DND-41 (cell line): ENCODE results near the gene CKLF.
A peak's percentile ranks its signal among the peaks of the same experiment; 100 is the strongest.

Source experiments
- ATAC-seq: fragments of 200-7000 bp; cut with Tn5 transposase; 3 replicates; pipeline ENCODE4 v1.9.1; 2021; ENCODE audit warnings: low read depth; ENCODE audit not compliant: insufficient read depth
- DNase-seq: peaks from one replicate; pipeline ENCODE4 v3.0.0-alpha.2; 2020
- H2AFZ ChIP-seq: 2 replicates; pipeline ENCODE4 v1.6.0; 2012; ENCODE audit warnings: low read depth, low read length
- H3K27ac ChIP-seq: 2 replicates; pipeline ENCODE4 v1.5.1; 2012; ENCODE audit warnings: low read length, inconsistent platforms
- H3K27me3 ChIP-seq: fragments of 200-600 bp; sonication (generic); 2 replicates; pipeline ENCODE4 v1.6.0; 2012; ENCODE audit warnings: low read length, mild to moderate bottlenecking, inconsistent platforms; ENCODE audit not compliant: insufficient read depth, poor library complexity
- H3K36me3 ChIP-seq: 2 replicates; pipeline ENCODE4 v1.5.1; 2012; ENCODE audit warnings: low read length, inconsistent platforms; ENCODE audit not compliant: insufficient read depth
- H3K4me1 ChIP-seq: 2 replicates; pipeline ENCODE4 v1.5.1; 2012; ENCODE audit warnings: mild to moderate bottlenecking, low read length; ENCODE audit not compliant: insufficient read depth
- H3K4me2 ChIP-seq: 2 replicates; pipeline ENCODE4 v1.6.0; 2012; ENCODE audit warnings: mild to moderate bottlenecking, moderate library complexity, low read length, inconsistent platforms; ENCODE audit not compliant: insufficient read depth
- H3K4me3 ChIP-seq, 2 experiments: fragments of 200-600 bp in 1 of 2; shearing (Covaris generic) in 1 of 2; 2 replicates each; pipeline ENCODE4 v1.5.1; 2012 to 2016; ENCODE audit warnings: inconsistent platforms in 2 of 2, low read length in 2 of 2, mild to moderate bottlenecking in 2 of 2, low read depth in 1 of 2, moderate library complexity in 1 of 2
- H3K79me2 ChIP-seq: 2 replicates; pipeline ENCODE4 v1.6.0; 2012; ENCODE audit warnings: low read length, inconsistent platforms; ENCODE audit not compliant: insufficient read depth
- H3K9ac ChIP-seq: 2 replicates; pipeline ENCODE4 v1.6.0; 2012; ENCODE audit warnings: low read depth, mild to moderate bottlenecking, inconsistent platforms, low read length, moderate library complexity
- H3K9me3 ChIP-seq: 2 replicates; pipeline ENCODE4 v1.5.1; 2012; ENCODE audit warnings: low read length, moderate library complexity, mild to moderate bottlenecking, inconsistent platforms; ENCODE audit not compliant: insufficient read depth, severe bottlenecking
- H4K20me1 ChIP-seq: 2 replicates; pipeline ENCODE4 v1.6.0; 2012; ENCODE audit warnings: low read length; ENCODE audit not compliant: insufficient read depth
- EZH2 ChIP-seq: IDR thresholded peaks from 3 replicates; pipeline ENCODE4 v1.6.1; 2012; ENCODE audit warnings: borderline replicate concordance, low read depth, mild to moderate bottlenecking, moderate library complexity, low read length, inconsistent platforms; ENCODE audit not compliant: severe bottlenecking
- TF ChIP-seq, protein P1 (sequence below): IDR thresholded peaks from 2 replicates; pipeline ENCODE4 v1.5.1; 2012; ENCODE audit warnings: borderline replicate concordance, low read length, moderate library complexity, mild to moderate bottlenecking; ENCODE audit not compliant: poor library complexity, severe bottlenecking; ENCODE audit errors: extremely low read depth

The CKLF gene

DNA sequence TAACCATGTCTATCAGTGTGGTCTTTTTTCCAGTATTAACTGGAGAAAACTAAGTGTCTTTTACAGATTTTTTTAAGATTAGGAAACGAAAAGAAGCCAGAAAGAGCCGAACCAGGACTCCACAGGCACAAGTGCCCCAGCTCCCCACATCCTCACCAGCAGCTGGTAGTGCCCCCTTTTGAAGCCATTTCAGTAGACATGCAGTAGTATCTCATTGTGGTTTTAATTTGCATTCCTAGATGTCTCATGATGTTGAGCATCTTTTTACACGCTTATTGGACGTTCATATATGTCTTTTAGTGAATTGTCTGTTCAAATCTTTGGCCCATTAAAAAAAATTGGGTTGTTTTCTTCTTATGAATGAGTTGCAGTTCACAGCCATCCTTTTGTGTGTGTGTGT is 47.4 kb downstream of the CKLF start:
- no peak for TF ChIP-seq EZH2
- Histone ChIP-seq H3K9ac (no peak overlapping the region), H3K4me1 (peaks cover 9% of the 10 kb centered on the region), H3K27me3 (no peaks in the 10 kb centered on the region), H3K4me3 (no peak overlapping the region), H4K20me1 (no peaks in the 10 kb centered on the region), H3K9me3 (peaks cover 11% of the 10 kb centered on the region), H2AFZ (no peak overlapping the region), H3K4me2 (no peak overlapping the region), H3K79me2 (peaks cover 1% of the 10 kb centered on the region), H3K27ac (no peak overlapping the region), H3K36me3 (no peaks in the 10 kb centered on the region; the same call in 1 of the 2 replicates)
- ATAC-seq (no peak), DNase-seq (peak; percentile 40)

DNA sequence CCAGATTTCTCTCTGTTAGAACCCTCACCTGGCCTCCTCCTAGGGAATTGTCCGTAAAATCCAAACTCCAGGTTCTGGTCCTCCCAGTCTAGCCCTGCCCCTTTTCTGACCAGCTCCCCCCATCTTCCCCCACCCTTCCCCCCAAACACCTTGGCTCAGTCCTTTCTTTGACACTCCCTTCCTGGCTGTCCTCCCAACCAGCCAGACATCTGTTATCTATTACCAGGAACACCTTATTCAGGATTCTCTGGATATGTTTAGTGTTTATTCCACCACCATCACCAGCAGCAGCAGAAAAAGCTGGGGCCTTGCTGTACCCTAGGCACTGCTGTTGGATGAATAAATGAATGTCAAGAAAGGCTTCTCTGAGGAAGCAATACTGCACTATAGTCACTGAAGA is 48.1 kb downstream of the CKLF start:
- H2AFZ ChIP-seq, result no peak overlapping the region
- peaks cover under 1% of the 10 kb centered on the region; the same call in 1 of the 2 replicates for H4K20me1 ChIP-seq
- peaks cover 11% of the 10 kb centered on the region for H3K9me3 ChIP-seq
- H3K4me3 ChIP-seq, result no peak overlapping the region
- H3K4me1 ChIP-seq, result peaks cover 9% of the 10 kb centered on the region
- no peak for ATAC-seq
- H3K27ac ChIP-seq, result no peak overlapping the region
- no peaks in the 10 kb centered on the region for H3K27me3 ChIP-seq
- H3K79me2 ChIP-seq, result peaks cover 9% of the 10 kb centered on the region
- H3K36me3 ChIP-seq, result no peaks in the 10 kb centered on the region; the same call in 1 of the 2 replicates
- no peak overlapping the region for H3K4me2 ChIP-seq
- DNase-seq, result no peak
- no peak for TF ChIP-seq EZH2
- TF ChIP-seq, protein P1, sequence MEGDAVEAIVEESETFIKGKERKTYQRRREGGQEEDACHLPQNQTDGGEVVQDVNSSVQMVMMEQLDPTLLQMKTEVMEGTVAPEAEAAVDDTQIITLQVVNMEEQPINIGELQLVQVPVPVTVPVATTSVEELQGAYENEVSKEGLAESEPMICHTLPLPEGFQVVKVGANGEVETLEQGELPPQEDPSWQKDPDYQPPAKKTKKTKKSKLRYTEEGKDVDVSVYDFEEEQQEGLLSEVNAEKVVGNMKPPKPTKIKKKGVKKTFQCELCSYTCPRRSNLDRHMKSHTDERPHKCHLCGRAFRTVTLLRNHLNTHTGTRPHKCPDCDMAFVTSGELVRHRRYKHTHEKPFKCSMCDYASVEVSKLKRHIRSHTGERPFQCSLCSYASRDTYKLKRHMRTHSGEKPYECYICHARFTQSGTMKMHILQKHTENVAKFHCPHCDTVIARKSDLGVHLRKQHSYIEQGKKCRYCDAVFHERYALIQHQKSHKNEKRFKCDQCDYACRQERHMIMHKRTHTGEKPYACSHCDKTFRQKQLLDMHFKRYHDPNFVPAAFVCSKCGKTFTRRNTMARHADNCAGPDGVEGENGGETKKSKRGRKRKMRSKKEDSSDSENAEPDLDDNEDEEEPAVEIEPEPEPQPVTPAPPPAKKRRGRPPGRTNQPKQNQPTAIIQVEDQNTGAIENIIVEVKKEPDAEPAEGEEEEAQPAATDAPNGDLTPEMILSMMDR, result no peak
- no peak overlapping the region for H3K9ac ChIP-seq

DNA sequence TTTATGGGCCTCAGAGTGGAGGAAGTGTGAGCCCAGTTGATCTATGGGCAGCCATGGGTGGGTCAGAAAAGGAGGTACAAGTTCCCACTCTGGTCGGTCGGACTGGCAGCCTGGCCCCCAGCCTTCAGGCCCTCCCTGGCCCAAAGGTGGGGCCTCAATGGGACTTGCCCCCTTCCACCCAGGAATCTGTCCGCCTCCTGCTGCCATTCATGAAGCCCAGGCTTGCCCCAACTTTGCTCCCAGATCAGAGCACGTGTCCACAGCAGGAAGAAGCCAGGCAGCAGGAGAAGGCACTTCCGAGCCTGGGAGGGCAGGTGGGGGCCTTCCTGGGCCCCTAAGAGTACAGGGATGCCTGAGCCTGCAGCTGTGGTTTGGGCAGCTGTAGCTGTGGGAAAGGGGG is 49.1 kb downstream of the CKLF start:
- no peak overlapping the region for H3K4me2 ChIP-seq
- H3K4me3 ChIP-seq, result no peak overlapping the region
- no peak overlapping the region for H3K9ac ChIP-seq
- ATAC-seq (no peak), DNase-seq (no peak)
- peaks cover 8% of the 10 kb centered on the region; the same call in 1 of the 2 replicates for H3K36me3 ChIP-seq
- H3K4me1 ChIP-seq, result peaks cover 19% of the 10 kb centered on the region
- peaks cover 11% of the 10 kb centered on the region for H3K9me3 ChIP-seq
- peaks cover 19% of the 10 kb centered on the region for H3K79me2 ChIP-seq
- TF ChIP-seq EZH2, result no peak
- TF ChIP-seq, protein P1, result no peak
- H4K20me1 ChIP-seq, result peaks cover 10% of the 10 kb centered on the region
- H3K27me3 ChIP-seq, result no peaks in the 10 kb centered on the region
- H2AFZ ChIP-seq, result no peak overlapping the region
- H3K27ac ChIP-seq, result no peak overlapping the region

DNA sequence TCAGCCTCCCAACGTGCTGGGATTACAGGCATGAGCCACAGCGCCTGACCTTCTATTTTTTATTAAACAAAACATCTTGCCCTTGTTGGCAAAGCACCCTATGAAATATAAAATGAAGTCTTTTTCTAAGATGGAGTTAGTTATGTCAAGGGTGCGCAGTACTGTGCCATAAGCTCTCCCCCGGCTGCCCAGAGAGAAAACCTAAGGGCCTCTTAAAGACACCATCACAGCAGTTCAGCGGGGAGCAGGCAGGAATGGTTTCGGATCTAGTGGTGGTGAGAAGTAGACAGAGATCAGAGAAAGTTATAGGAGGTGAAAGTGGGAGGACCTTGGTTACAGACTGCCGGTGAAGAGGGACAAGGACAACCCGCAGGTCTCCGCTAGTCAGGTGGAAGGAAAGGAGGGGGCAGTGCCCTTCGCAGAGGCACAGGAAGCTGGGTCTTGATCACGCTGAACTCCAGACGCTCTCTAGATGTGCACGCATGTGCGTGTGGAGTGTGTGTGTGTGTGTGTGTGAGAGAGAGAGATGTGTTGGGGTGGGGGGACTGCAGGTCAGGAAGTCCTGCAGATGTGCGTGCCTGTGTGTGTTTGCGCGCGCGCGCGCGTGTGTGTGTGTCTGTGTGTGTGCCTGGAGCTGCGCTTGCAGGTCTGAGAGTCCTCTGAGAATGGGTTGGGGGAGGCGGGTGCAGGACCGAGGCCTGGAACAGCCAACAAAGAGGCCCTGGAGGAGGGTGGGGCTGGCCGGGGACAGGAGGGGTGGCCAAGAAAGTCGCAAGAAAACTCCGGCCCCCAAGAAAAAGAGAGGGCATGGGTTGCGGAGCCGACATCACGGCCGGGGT is 51.4 kb downstream of the CKLF start:
- peak overlapping the region; percentile 92 for H3K9ac ChIP-seq
- H4K20me1 ChIP-seq, result peaks cover 32% of the 10 kb centered on the region
- peaks cover 38% of the 10 kb centered on the region for H3K4me1 ChIP-seq
- DNase-seq (peak; percentile 85), ATAC-seq (peak; percentile 58)
- peaks cover 41% of the 10 kb centered on the region for H3K79me2 ChIP-seq
- H3K9me3 ChIP-seq, result peaks cover 11% of the 10 kb centered on the region
- H3K27me3 ChIP-seq, result no peaks in the 10 kb centered on the region
- peaks cover 26% of the 10 kb centered on the region for H3K36me3 ChIP-seq
- peak overlapping the region; percentile 79 for H3K27ac ChIP-seq
- TF ChIP-seq EZH2, result no peak
- TF ChIP-seq, protein P1, result no peak
- peak overlapping the region; percentile 73 for H2AFZ ChIP-seq
- peak overlapping the region; percentile 31 to 72; a peak in 3 of 4 replicates for H3K4me3 ChIP-seq
- peak overlapping the region; percentile 95 for H3K4me2 ChIP-seq
